SK-MEL-5 (cell line): ENCODE measurements around the gene SOAT2. TPM values are rescaled to one million over a fixed set of nuclear protein-coding genes. Genes with fewer than 3 reads are reported as not detected.
"Not testable (repeated sequence)": the region's sequence is repeated elsewhere in the genome, so short reads cannot be mapped to it uniquely, and the experiment has no call there.

ENCODE experiments used
- DNase-seq: peaks from one replicate; pipeline ENCODE4 v3.0.0-alpha.2; 2016; ENCODE audit warnings: low read depth, low spot score
- in situ Hi-C: cut with HindIII; loops from 2 replicates; pipeline ENCODE4 v1.10.0; 2016; ENCODE audit warnings: low sequenced_read_pairs, high pct_unique_total_duplicates, low pct_unique_long_range_greater_than_20kb
- total RNA-seq: library from RNA; depleted of rRNA; stranded (reverse); fragments of >200 nt; shearing (Covaris generic); gene quantifications from 2 replicates; pipeline ENCODE4 v1.2.3, GENCODE V29; 2014

Gene SOAT2
- total RNA-seq, 1 experiment from 2014 or later: not detected

DNA sequence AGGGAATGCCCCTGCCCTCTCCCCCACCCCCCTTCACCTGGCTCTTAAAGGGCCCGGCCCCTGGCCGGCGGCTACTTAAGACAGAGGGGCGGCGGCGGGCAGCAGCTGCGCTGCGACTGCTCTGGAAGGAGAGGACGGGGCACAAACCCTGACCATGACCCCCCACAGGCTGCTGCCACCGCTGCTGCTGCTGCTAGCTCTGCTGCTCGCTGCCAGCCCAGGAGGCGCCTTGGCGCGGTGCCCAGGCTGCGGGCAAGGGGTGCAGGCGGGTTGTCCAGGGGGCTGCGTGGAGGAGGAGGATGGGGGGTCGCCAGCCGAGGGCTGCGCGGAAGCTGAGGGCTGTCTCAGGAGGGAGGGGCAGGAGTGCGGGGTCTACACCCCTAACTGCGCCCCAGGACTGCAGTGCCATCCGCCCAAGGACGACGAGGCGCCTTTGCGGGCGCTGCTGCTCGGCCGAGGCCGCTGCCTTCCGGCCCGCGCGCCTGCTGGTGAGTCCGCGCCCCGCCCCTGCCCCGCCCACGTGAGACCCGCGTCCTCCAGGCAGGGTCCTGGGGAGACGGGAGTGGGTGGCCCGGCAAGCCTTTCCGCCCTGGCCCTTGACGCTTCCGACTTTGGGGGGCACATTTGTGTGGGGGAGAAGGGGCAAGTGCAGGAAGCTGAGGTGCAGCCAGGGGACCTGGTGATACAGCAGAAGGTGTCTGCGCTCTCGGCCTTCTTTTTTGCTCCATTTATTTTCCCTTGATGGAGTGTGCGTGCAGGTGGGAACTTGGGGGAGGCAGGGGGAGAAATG, 5.5 kb upstream of the SOAT2 start, which contains the start of gene IGFBP6:
Gene IGFBP6 (plus strand): TSS at position 104 of the 790 bp plus-strand sequence. CDS start 51 bp downstream, at position 155.
- in situ Hi-C loops: no loop called here

DNA sequence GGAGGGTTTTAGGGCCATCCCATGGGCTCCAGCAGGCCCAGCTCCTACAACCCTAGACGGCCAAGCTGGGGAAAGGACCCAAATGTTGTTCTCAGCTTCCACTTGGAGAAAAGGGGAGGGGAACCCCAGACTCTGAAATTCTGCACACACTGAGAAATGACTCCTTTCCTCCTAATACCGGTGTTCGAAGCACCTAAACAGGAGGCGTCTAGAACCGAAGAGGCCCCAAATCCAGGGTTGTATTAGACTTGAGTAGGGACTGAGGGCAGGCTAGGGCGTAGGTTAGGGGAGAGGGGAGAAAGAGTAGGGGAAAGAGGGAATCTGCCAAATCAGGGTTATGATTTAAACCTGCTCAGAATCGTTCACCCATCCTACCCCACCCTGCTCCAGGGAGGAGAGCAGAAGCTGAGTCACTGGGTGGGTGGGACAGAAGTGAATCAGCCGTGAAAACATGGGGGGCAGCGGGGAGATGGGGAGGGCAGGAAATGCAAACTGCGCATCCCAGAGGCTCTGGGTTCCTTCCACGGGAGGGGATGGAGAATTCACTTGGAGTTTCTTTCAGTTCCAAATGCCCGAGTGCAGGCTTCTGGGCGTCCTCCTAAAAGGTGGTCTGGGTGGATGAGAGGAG, 4.8 kb upstream of the SOAT2 start:
- in situ Hi-C loops: no loop called here
- DNase-seq: no peak

More for the DNA sequence above, 5.5 kb upstream of the SOAT2 start, which contains the start of gene IGFBP6:
- DNase-seq: peak; percentile 25

GRCh38 chr12:53099071-53099882, 4.0 kb upstream of the SOAT2 start:
- DNase-seq: peak; percentile 84
- in situ Hi-C loops: no loop called here

DNA sequence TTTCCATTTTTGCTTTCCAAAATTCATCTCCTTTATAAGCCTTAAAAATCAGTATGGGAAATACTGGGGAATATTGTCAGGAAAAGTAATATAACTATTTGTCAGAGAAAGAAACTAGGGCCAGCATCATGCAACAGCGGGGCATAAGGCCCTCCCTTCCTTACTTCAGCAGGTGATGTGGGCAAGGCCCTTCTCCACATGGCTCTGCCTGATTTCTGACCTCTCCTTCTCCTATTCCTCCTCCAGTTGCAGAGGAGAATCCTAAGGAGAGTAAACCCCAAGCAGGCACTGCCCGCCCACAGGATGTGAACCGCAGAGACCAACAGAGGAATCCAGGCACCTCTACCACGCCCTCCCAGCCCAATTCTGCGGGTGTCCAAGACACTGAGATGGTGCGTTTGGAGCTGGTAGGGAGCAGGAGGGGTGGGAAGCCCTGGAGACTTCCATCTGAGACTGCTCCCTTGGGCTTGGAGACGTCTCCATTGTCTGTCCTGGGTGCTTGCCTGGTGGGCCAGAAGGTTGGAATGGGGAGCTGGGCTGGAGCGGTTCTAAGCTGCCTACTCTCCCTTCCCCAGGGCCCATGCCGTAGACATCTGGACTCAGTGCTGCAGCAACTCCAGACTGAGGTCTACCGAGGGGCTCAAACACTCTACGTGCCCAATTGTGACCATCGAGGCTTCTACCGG, 2.7 kb upstream of the SOAT2 start:
- in situ Hi-C loops: no loop called here

GRCh38 chr12:53101266-53101665, 2.0 kb upstream of the SOAT2 start:
- in situ Hi-C loops: no loop called here

More for the DNA sequence above, 2.7 kb upstream of the SOAT2 start:
- DNase-seq: no peak

DNA sequence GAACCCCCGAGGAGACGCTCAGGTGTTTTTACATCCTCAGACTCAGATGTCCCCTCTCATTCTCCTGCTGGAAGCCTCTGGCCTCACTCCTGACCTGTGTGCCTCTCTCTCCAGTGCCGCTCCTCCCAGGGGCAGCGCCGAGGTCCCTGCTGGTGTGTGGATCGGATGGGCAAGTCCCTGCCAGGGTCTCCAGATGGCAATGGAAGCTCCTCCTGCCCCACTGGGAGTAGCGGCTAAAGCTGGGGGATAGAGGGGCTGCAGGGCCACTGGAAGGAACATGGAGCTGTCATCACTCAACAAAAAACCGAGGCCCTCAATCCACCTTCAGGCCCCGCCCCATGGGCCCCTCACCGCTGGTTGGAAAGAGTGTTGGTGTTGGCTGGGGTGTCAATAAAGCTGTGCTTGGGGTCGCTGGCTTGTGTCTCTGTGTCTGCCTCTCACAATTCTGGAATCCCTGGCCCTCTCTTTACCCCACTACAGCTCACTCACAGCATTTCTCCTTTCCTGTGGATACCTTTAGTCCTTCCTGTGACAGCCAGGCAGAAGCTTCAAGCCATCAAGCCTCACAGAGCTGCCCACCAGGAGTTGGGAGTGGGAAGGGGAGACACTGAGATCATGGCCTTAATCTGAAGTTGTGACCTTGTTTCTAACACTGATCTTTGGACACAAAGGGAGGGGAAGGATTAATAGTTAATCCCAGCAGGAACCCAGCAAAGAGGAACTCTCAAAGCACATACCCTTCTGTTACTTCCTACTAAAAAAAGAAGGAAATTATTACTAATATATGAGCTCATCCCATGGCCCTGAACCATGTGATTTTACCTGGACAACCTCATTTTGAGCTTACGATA, 1.1 kb upstream of the SOAT2 start:
- in situ Hi-C loops: no loop called here
- no peak for DNase-seq

More at GRCh38 chr12:53101266-53101665, 2.0 kb upstream of the SOAT2 start:
- DNase-seq: no peak

GRCh38 chr12:53103860-53104305, 597 bp downstream of the SOAT2 start:
- no peak for DNase-seq
- in situ Hi-C loops: no loop called here

DNA sequence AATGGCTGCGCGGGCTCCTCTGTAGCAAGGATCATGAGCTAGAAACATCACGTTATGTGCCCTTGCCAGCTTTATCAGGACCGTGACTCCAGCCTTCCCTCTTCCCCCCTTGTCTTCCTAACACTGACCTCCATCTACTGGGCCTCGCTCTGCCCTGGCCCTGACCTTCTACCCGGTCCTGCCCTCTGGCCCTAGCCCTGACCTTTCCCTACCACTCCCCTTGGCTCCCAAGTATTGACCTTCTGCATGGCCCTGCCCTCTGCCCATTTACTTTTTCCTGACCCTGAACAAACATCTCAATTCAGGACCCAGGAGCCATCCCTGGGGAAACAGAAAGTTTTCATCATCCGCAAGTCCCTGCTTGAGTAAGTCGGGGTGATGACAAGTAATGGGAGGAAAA, 2.0 kb downstream of the SOAT2 start:
- in situ Hi-C loops: no loop called here
- DNase-seq: no peak

GRCh38 chr12:53105712-53106439, 2.6 kb downstream of the SOAT2 start:
- in situ Hi-C loops: no loop called here

GRCh38 chr12:53107122-53107521, 3.8 kb downstream of the SOAT2 start:
- in situ Hi-C loops: no loop called here

More at GRCh38 chr12:53105712-53106439, 2.6 kb downstream of the SOAT2 start:
- no peak for DNase-seq

GRCh38 chr12:53112431-53112830, 9.1 kb downstream of the SOAT2 start:
- DNase-seq, in situ Hi-C loops: not testable (repeated sequence)

More at GRCh38 chr12:53107122-53107521, 3.8 kb downstream of the SOAT2 start:
- no peak for DNase-seq

DNA sequence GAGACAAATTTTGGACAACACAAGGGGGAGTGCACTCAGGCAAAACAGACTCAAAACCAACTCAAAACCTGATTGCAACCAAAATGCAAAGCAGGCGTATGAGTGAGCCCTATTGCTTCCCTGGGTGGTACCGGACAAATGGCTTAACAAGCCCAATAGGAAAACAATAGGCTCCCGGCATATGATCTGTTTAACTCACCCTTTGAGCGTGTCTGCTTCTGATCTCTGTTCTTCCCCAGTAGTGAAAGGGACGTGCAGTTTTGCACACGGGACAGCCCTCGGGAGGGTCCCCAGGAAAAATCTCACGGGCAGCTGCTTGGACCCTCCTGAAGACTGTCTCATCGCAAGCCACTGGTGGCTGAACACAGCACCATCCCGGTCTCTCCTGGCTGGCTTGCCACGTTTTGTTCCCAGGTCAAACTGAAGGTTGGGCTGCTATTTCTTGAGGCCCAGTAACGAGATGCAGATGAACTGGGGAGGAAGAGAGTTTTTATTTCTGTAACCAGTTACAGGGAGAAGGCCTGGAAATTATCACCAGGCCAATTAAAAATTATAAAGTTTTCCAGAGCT, 9.9 kb downstream of the SOAT2 start:
- no peak for DNase-seq
- in situ Hi-C loops: no loop called here

GRCh38 chr12:53113951-53114350, 10.7 kb downstream of the SOAT2 start:
- DNase-seq: no peak
- in situ Hi-C loops: no loop called here

- in situ Hi-C loops: no loop called here
- no peak for DNase-seq
These were observed 12.0 kb downstream of the SOAT2 start for GRCh38 chr12:53115112-53115890.
